ENCODE measurements around the gene LSG1. TPM values are rescaled to one million over a fixed set of nuclear protein-coding genes. Genes with fewer than 3 reads are reported as not detected.
"Not testable (repeated sequence)": the region's sequence is repeated elsewhere in the genome, so short reads cannot be mapped to it uniquely, and the experiment has no call there.

The LSG1 gene
- polyA plus RNA-seq, 3 donors: 9.2 to 31.1 (median 10.9) TPM

- 86 to 91% (median 91%) methylated on average over 7 of the region's 7 CpGs for WGBS, 3 donors
- H3K27ac ChIP-seq (ENCODE audit: low read depth, low read length): not testable (repeated sequence)
These were observed 66.7 kb downstream of the LSG1 start for GRCh38 chr3:194605314-194605713.

- H3K27ac ChIP-seq (ENCODE audit: low read depth, low read length): no peak overlapping the region
- 86 to 96% (median 87%) methylated on average over 2 of the region's 2 CpGs for WGBS, 3 donors
These were observed 67.2 kb downstream of the LSG1 start for GRCh38 chr3:194604837-194605236.

- 87 to 96% (median 92%) methylated on average over 22 of the region's 22 CpGs for WGBS, 3 donors
These were observed 67.9 kb downstream of the LSG1 start for GRCh38 chr3:194604126-194604525.

GRCh38 chr3:194602669-194603171 is 69.3 kb downstream of the LSG1 start:
- WGBS, 3 donors: 74 to 90% (median 83%) methylated on average over 10 of the region's 10 CpGs

More at GRCh38 chr3:194604126-194604525, 67.9 kb downstream of the LSG1 start:
- H3K27ac ChIP-seq (ENCODE audit: low read depth, low read length): no peak overlapping the region

GRCh38 chr3:194598771-194599557 is 73.0 kb downstream of the LSG1 start:
- H3K27ac ChIP-seq (ENCODE audit: low read depth, low read length): no peak overlapping the region
- WGBS, 3 donors: 74 to 83% (median 78%) methylated on average over 25 of the region's 25 CpGs

More at GRCh38 chr3:194602669-194603171, 69.3 kb downstream of the LSG1 start:
- no peak overlapping the region for H3K27ac ChIP-seq (ENCODE audit: low read depth, low read length)

- no peak overlapping the region for H3K27ac ChIP-seq (ENCODE audit: low read depth, low read length)
- WGBS, 3 donors: 73 to 84% (median 81%) methylated on average over 5 of the region's 5 CpGs
These were observed 75.1 kb downstream of the LSG1 start for GRCh38 chr3:194596906-194597305.

- no peak overlapping the region for H3K27ac ChIP-seq (ENCODE audit: low read depth, low read length)
These were observed 78.9 kb downstream of the LSG1 start for GRCh38 chr3:194592798-194593752.

More at GRCh38 chr3:194592798-194593752, 78.9 kb downstream of the LSG1 start:
- WGBS, 3 donors: 70 to 78% (median 76%) methylated on average over 10 of the region's 10 CpGs

Other genes starting within 250 kb of the LSG1 start
- 10 to 100 TPM; 10.5 to 63.9 (median 15.4) TPM for gene ATP13A3, start 185.2 kb downstream of the LSG1 start, polyA plus RNA-seq
- 10 to 100 TPM in 1 of 3 donors, 1 to 10 TPM in 2; 2.3 to 18.2 (median 9.1) TPM for gene TMEM44, start 38.8 kb downstream of the LSG1 start, polyA plus RNA-seq
- 10 to 100 TPM in 2 of 3 donors, 1 to 10 TPM in 1; 3.9 to 34.5 (median 21.4) TPM for gene FAM43A, start 13.7 kb upstream of the LSG1 start, polyA plus RNA-seq